ENCODE data around the gene TRIM38. TPM values are rescaled to one million over a fixed set of nuclear protein-coding genes. Genes with fewer than 3 reads are reported as not detected.

TRIM38 gene
- total RNA-seq, 1 experiment from 2014 or later: 4.4 TPM

DNA sequence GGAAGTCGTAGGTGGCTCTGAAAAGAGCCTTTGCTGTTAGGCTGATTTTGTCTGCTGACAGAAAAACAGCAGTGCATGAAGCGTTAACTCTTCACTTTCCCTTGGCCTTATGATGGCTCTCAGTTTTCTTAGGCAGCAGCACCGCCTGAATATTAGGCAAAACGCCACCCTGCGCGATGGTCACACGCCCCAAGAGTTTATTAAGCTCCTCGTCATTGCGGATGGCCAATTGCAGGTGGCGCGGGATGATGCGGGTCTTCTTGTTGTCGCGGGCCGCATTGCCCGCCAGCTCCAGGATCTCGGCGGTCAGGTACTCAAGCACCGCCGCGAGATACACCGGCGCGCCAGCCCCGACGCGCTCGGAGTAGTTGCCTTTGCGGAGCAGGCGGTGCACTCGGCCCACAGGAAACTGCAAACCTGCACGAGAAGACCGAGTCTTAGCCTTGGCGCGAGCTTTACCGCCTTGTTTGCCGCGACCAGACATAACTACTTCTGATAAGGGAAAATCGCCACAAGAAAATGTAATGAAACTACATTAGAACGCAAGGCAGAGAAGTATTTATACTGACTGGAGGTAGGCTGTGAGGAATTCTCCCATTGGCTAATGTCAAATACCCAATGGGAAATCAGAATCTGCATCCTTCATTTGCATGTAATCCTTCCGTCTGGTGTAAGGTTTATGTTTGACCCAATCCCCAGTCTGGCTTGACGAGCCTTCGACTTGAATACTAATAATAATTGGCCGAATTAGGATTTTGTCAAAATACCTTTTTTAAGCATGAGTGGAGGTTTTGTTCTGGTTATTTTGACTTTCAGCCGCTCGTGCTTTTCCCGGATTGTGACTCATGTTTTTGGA is 70.7 kb downstream of the TRIM38 start:
- BruUV-seq (replicated peaks): no TSS peak
- in situ Hi-C loops (cut with HindIII; ENCODE audit: low pct_unique_long_range_greater_than_20kb, low sequenced_read_pairs): no loop called here
- CTCF ChIA-PET: no interaction called here
- Histone ChIP-seq H3K4me3 (ENCODE audit: low read depth in 2 of 2, low read length in 2 of 2) (peak overlapping the region; percentile 84 to 91), H3K27ac (ENCODE audit: low read length) (peak overlapping the region; percentile 99), H3K9me3 (ENCODE audit: control insufficient read depth, insufficient read depth, low read depth, low read length) (no peaks in the 10 kb centered on the region), H3K4me1 (ENCODE audit: control insufficient read depth, insufficient read depth, low read length) (peaks cover 32% of the 10 kb centered on the region), H3K36me3 (ENCODE audit: control insufficient read depth, insufficient read depth, low read length) (no peaks in the 10 kb centered on the region), H3K27me3 (ENCODE audit: control insufficient read depth, insufficient read depth, low read length) (no peaks in the 10 kb centered on the region)
- TF ChIP-seq POLR2AphosphoS5 (IDR thresholded peaks at IDR 0.05; ENCODE audit: low read depth, low read length) (peak; percentile 95), TCF7L2 (IDR thresholded peaks at IDR 0.05; ENCODE audit: low read depth, low read length) (peak; percentile 14; the same call in 1 of the 2 replicates), SIN3A (IDR thresholded peaks at IDR 0.05; ENCODE audit: borderline replicate concordance, insufficient read depth, low read depth, low read length) (no peak)
- TF ChIP-seq, protein P1, sequence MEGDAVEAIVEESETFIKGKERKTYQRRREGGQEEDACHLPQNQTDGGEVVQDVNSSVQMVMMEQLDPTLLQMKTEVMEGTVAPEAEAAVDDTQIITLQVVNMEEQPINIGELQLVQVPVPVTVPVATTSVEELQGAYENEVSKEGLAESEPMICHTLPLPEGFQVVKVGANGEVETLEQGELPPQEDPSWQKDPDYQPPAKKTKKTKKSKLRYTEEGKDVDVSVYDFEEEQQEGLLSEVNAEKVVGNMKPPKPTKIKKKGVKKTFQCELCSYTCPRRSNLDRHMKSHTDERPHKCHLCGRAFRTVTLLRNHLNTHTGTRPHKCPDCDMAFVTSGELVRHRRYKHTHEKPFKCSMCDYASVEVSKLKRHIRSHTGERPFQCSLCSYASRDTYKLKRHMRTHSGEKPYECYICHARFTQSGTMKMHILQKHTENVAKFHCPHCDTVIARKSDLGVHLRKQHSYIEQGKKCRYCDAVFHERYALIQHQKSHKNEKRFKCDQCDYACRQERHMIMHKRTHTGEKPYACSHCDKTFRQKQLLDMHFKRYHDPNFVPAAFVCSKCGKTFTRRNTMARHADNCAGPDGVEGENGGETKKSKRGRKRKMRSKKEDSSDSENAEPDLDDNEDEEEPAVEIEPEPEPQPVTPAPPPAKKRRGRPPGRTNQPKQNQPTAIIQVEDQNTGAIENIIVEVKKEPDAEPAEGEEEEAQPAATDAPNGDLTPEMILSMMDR (IDR thresholded peaks at IDR 0.05): no peak
- TF ChIP-seq, protein P2, sequence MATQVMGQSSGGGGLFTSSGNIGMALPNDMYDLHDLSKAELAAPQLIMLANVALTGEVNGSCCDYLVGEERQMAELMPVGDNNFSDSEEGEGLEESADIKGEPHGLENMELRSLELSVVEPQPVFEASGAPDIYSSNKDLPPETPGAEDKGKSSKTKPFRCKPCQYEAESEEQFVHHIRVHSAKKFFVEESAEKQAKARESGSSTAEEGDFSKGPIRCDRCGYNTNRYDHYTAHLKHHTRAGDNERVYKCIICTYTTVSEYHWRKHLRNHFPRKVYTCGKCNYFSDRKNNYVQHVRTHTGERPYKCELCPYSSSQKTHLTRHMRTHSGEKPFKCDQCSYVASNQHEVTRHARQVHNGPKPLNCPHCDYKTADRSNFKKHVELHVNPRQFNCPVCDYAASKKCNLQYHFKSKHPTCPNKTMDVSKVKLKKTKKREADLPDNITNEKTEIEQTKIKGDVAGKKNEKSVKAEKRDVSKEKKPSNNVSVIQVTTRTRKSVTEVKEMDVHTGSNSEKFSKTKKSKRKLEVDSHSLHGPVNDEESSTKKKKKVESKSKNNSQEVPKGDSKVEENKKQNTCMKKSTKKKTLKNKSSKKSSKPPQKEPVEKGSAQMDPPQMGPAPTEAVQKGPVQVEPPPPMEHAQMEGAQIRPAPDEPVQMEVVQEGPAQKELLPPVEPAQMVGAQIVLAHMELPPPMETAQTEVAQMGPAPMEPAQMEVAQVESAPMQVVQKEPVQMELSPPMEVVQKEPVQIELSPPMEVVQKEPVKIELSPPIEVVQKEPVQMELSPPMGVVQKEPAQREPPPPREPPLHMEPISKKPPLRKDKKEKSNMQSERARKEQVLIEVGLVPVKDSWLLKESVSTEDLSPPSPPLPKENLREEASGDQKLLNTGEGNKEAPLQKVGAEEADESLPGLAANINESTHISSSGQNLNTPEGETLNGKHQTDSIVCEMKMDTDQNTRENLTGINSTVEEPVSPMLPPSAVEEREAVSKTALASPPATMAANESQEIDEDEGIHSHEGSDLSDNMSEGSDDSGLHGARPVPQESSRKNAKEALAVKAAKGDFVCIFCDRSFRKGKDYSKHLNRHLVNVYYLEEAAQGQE (IDR thresholded peaks at IDR 0.05; ENCODE audit: insufficient read depth in 1 of 2, low read depth in 2 of 2, low read length in 1 of 2): no peak
- intact Hi-C loops (cut with micrococcal nuclease; ENCODE audit: unreplicated experiment): no loop called here
- ATAC-seq (peak; percentile 72), DNase-seq (ENCODE audit: low read depth, low spot score) (peak; percentile 93)
- POLR2A ChIA-PET: interaction anchor here (0.7 to 9.8 kb wide), 3 partner anchors 11 to 1832 kb away, joined by 3 to 207 read pairs (median 4); a partner anchor contains a TSS

DNA sequence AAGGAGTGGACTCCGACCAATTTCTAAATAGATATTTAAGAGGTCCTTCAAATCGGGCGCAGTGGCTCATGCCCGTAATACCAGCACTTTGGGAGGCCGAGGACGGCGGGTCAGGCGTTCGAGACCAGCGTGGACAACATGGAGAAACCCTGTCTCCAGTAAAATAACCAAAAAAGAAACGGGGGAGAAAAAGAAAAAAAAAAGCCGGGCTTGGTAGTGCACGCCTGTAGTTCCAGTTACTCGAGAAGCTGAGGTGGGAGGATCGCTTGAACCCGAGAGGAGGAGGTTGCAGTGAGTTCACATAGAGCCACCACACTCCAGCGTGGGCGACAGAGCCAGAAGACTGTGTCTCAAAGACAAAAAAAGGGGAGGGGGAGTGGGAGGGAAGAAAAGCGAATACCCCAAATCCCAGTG is 71.3 kb downstream of the TRIM38 start:
- Histone ChIP-seq H3K4me1 (ENCODE audit: control insufficient read depth, insufficient read depth, low read length) (peaks cover 26% of the 10 kb centered on the region), H3K36me3 (ENCODE audit: control insufficient read depth, insufficient read depth, low read length) (no peaks in the 10 kb centered on the region), H3K27me3 (ENCODE audit: control insufficient read depth, insufficient read depth, low read length) (no peaks in the 10 kb centered on the region), H3K27ac (ENCODE audit: low read length) (peak overlapping the region; percentile 99), H3K4me3 (ENCODE audit: low read depth in 2 of 2, low read length in 2 of 2) (peak overlapping the region; percentile 84 to 91), H3K9me3 (ENCODE audit: control insufficient read depth, insufficient read depth, low read depth, low read length) (no peaks in the 10 kb centered on the region)
- BruUV-seq (replicated peaks): TSS peak; percentile 97
- intact Hi-C loops (cut with micrococcal nuclease; ENCODE audit: unreplicated experiment) (no loop called here), in situ Hi-C loops (cut with HindIII; ENCODE audit: low pct_unique_long_range_greater_than_20kb, low sequenced_read_pairs) (no loop called here)
- ChIA-PET CTCF (no interaction called here), POLR2A (interaction anchor here (9.8 kb wide), 1 partner anchor 11 kb away, joined by 207 read pairs; a partner anchor contains a TSS)
- no peak for ATAC-seq
- DNase-seq (ENCODE audit: low read depth, low spot score): no peak
- TF ChIP-seq, protein P2 (IDR thresholded peaks at IDR 0.05; ENCODE audit: insufficient read depth in 1 of 2, low read depth in 2 of 2, low read length in 1 of 2): no peak
- TF ChIP-seq SIN3A (IDR thresholded peaks at IDR 0.05; ENCODE audit: borderline replicate concordance, insufficient read depth, low read depth, low read length): no peak
- TF ChIP-seq POLR2AphosphoS5 (IDR thresholded peaks at IDR 0.05; ENCODE audit: low read depth, low read length): no peak
- no peak for TF ChIP-seq TCF7L2 (IDR thresholded peaks at IDR 0.05; ENCODE audit: low read depth, low read length)
- TF ChIP-seq, protein P1 (IDR thresholded peaks at IDR 0.05): no peak

Measured in Panc1 (cell line).